Measurements from ENCODE around the gene POC1B. TPM values are rescaled to one million over a fixed set of nuclear protein-coding genes. Genes with fewer than 3 reads are reported as not detected.

The POC1B gene
- total and polyA plus RNA-seq, 11 donors: 3.3 to 12.4 (median 8.5) TPM

GRCh38 chr12:89379839-89380467 is 145.9 kb downstream of the POC1B start:
- DNase-seq (no peak), ATAC-seq (no peak)
- intact Hi-C loops (cut with DNase I): loop anchor here in 2 of 10 donors (5.0 to 10.0 kb wide), 2 partner anchors 72 to 75 kb away; no protein-coding TSS in a partner anchor
- no peak overlapping the region for H3K4me3 ChIP-seq
- WGBS, 4 donors: 78 to 85% (median 80%) methylated on average over 5 of the region's 5 CpGs
- no peak for TF ChIP-seq CTCF (IDR thresholded peaks at IDR 0.05)
- TF ChIP-seq POLR2A (IDR thresholded peaks at IDR 0.05): no peak
- peaks cover 0 to 53% (median 31%) of the 10 kb centered on the region in 12 donors for H3K4me1 ChIP-seq
- no peaks in the 10 kb centered on the region for H3K27me3 ChIP-seq
- no peaks in the 10 kb centered on the region for H3K9me3 ChIP-seq
- peak overlapping the region in 1 of 12 donors; percentile 24 for H3K27ac ChIP-seq
- H3K36me3 ChIP-seq: no peaks in the 10 kb centered on the region

GRCh38 chr12:89379148-89379838 is 146.6 kb downstream of the POC1B start:
- DNase-seq: no peak

GRCh38 chr12:89376844-89377243 is 149.0 kb downstream of the POC1B start:
- 92 to 96% (median 95%) methylated on average over 2 of the region's 2 CpGs for WGBS, 4 donors
- intact Hi-C loops (cut with DNase I): no loop called here

More at GRCh38 chr12:89379148-89379838, 146.6 kb downstream of the POC1B start:
- Histone ChIP-seq H3K4me1 (peaks cover 0 to 53% (median 30%) of the 10 kb centered on the region in 12 donors), H3K9me3 (no peaks in the 10 kb centered on the region), H3K4me3 (no peak overlapping the region), H3K36me3 (no peaks in the 10 kb centered on the region), H3K27me3 (no peaks in the 10 kb centered on the region), H3K27ac (peak overlapping the region in 3 of 12 donors; percentile 16 to 24 (median 22))
- 68 to 83% (median 72%) methylated on average over 6 of the region's 6 CpGs for WGBS, 4 donors
- ATAC-seq: no peak
- TF ChIP-seq CTCF (IDR thresholded peaks at IDR 0.05): no peak
- no peak for TF ChIP-seq POLR2A (IDR thresholded peaks at IDR 0.05)
- intact Hi-C loops (cut with DNase I): no loop called here

More at GRCh38 chr12:89376844-89377243, 149.0 kb downstream of the POC1B start:
- Histone ChIP-seq H3K9me3 (no peaks in the 10 kb centered on the region), H3K4me1 (peaks cover 0 to 52% (median 34%) of the 10 kb centered on the region in 12 donors), H3K36me3 (no peaks in the 10 kb centered on the region), H3K27ac (no peak overlapping the region), H3K4me3 (no peak overlapping the region), H3K27me3 (no peaks in the 10 kb centered on the region)
- no peak for DNase-seq
- TF ChIP-seq CTCF (IDR thresholded peaks at IDR 0.05): no peak
- no peak for TF ChIP-seq POLR2A (IDR thresholded peaks at IDR 0.05)
- ATAC-seq: no peak
